Upper lobe of left lung (tissue), 6 donors: ENCODE results near the gene RPLP2. TPM values are rescaled to one million over a fixed set of nuclear protein-coding genes. Genes with fewer than 3 reads are reported as not detected.
A peak's percentile ranks its signal among the peaks of the same experiment; 100 is the strongest.

ENCODE experiments used
- ATAC-seq, 2 donors: fragments of 200-7000 bp; cut with Tn5 transposase; one replicate each; pipeline ENCODE4 v1.9.1; 2022; ENCODE audit warnings: mild to moderate bottlenecking in 2 of 2, moderate library complexity in 2 of 2; ENCODE audit not compliant: low FRiP score in 2 of 2
- DNase-seq, 2 donors: peaks; one replicate each; pipeline ENCODE4 v3.0.0-alpha.2; 2019 to 2020
- H3K27ac ChIP-seq, 4 donors: fragments of 200-600 bp; sonication (generic); one replicate each; pipeline ENCODE4 v1.5.1; 2016 to 2019
- H3K27me3 ChIP-seq, 4 donors: fragments of 200-600 bp; sonication (generic); one replicate each; pipeline ENCODE4 v1.5.1; 2017 to 2019
- H3K36me3 ChIP-seq, 4 donors: fragments of 200-600 bp; sonication (generic); one replicate each; pipeline ENCODE4 v1.5.1; 2016 to 2019
- H3K4me1 ChIP-seq, 4 donors: fragments of 200-600 bp; sonication (generic); one replicate each; pipeline ENCODE4 v1.5.1; 2018 to 2019
- H3K4me3 ChIP-seq, 4 donors: fragments of 200-600 bp; sonication (generic); one replicate each; pipeline ENCODE4 v1.5.1; 2017 to 2019; ENCODE audit warnings: mild to moderate bottlenecking in 2 of 4, moderate library complexity in 1 of 4
- H3K9me3 ChIP-seq, 4 donors: fragments of 200-600 bp; sonication (generic); one replicate each; pipeline ENCODE4 v1.5.1; 2018 to 2019
- EP300 ChIP-seq, 4 donors: sonication (generic); formaldehyde crosslinking; IDR thresholded peaks; one replicate each; pipeline ENCODE4 v1.5.1; 2017; ENCODE audit warnings: antibody characterized with exemption in 4 of 4, control low read depth in 2 of 4
- POLR2A ChIP-seq, 4 donors: fragments of 450-650 bp; IDR thresholded peaks; one replicate each; pipeline ENCODE4 v1.5.1; 2016 to 2017; ENCODE audit warnings: antibody characterized with exemption in 4 of 4, mild to moderate bottlenecking in 2 of 4
- POLR2AphosphoS5 ChIP-seq, 2 donors: sonication (generic); formaldehyde crosslinking; IDR thresholded peaks; one replicate each; pipeline ENCODE4 v1.5.1; 2017; ENCODE audit warnings: antibody characterized with exemption in 2 of 2
- WGBS, 2 donors: methylation state at CpG; one replicate each; pipeline ENCODE4 v1.1.5; 2017 to 2018; 5-methylcytosine and 5-hydroxymethylcytosine counted together
- total RNA-seq, 6 donors: library from RNA; depleted of rRNA in 4 of 6; stranded (reverse); fragments of >200 nt in 4 of 6; gene quantifications; one replicate each; pipeline versions ENCODE4 v1.1.0 to v1.2.1, GENCODE V29; 2016 to 2021
- TF ChIP-seq, protein P1 (sequence below), 6 experiments: fragments of 450-650 bp in 4 of 6; fragments of 200-600 bp in 2 of 6; sonication (generic) in 2 of 6; IDR thresholded peaks; one replicate each; pipeline ENCODE4 v1.5.1; 2016 to 2019; ENCODE audit warnings: antibody characterized with exemption in 6 of 6
- donor health status: DM: no; HTN: no; CAD: no; lungs with moderate emphysema.
- donor health status: DM: no; HTN: yes; CAD: no; lungs with severe emphysema.

The RPLP2 gene
- total RNA-seq, 6 donors from 2014 or later: 451 to 1,926 (median 773) TPM

DNA sequence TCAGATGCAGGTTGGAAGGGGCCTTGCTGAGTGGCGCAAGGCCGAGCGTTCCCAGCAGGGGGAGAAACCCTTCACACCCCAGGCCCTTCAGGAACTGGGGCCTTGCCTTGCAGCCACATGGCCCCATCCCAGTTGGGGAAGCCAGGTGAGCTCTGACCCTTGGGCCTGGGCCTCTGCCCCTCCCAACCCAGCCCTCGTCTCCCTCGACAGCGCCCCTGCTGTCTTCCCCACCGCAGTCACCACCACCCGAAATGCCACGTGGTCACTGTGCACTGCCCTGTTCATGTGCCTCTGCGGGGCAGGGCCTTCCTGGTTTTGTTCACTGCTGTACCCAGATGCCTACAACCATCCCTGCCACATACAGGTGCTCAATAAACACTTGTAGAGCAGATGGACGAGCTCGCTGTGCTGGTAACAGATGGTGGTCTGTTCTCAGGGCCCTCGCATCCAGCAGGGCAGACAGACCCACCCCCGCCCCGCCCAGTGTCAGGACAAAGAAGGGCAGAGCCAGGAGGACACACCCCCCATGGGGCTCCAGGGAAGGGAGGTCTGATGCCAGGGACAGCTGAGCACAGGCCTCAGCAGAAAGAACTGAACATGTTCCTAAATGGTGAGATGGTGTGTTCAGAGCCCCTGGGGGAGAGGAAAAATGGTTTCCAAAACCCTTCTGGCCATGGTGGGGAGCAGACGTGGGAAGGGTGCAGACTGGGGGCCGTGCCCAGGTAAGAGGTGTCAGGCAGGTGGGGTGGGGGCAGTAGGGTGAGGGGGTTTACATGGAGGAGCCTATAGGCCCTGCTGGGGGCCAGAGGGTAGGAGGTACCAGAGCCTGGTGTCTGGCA lies 28.9 kb downstream of the RPLP2 start:
- H3K4me3 ChIP-seq: no peak overlapping the region
- H3K9me3 ChIP-seq: no peaks in the 10 kb centered on the region
- peak in 1 of 2 donors; percentile 70 for DNase-seq
- peak overlapping the region; percentile 30 to 87 (median 36) for H3K27ac ChIP-seq
- H3K36me3 ChIP-seq: peaks cover 20 to 52% (median 49%) of the 10 kb centered on the region in 4 donors
- no peak for ATAC-seq
- TF ChIP-seq POLR2A (IDR thresholded peaks at IDR 0.05): no peak
- TF ChIP-seq, protein P1, sequence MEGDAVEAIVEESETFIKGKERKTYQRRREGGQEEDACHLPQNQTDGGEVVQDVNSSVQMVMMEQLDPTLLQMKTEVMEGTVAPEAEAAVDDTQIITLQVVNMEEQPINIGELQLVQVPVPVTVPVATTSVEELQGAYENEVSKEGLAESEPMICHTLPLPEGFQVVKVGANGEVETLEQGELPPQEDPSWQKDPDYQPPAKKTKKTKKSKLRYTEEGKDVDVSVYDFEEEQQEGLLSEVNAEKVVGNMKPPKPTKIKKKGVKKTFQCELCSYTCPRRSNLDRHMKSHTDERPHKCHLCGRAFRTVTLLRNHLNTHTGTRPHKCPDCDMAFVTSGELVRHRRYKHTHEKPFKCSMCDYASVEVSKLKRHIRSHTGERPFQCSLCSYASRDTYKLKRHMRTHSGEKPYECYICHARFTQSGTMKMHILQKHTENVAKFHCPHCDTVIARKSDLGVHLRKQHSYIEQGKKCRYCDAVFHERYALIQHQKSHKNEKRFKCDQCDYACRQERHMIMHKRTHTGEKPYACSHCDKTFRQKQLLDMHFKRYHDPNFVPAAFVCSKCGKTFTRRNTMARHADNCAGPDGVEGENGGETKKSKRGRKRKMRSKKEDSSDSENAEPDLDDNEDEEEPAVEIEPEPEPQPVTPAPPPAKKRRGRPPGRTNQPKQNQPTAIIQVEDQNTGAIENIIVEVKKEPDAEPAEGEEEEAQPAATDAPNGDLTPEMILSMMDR (IDR thresholded peaks at IDR 0.05): peak in 2 of 6 experiments; percentile 14 to 22
- 60 to 75% methylated on average over 5 to 17 of the region's 17 CpGs for WGBS, 2 donors
- H3K27me3 ChIP-seq: no peaks in the 10 kb centered on the region
- peaks cover 45 to 89% (median 53%) of the 10 kb centered on the region in 4 donors for H3K4me1 ChIP-seq

DNA sequence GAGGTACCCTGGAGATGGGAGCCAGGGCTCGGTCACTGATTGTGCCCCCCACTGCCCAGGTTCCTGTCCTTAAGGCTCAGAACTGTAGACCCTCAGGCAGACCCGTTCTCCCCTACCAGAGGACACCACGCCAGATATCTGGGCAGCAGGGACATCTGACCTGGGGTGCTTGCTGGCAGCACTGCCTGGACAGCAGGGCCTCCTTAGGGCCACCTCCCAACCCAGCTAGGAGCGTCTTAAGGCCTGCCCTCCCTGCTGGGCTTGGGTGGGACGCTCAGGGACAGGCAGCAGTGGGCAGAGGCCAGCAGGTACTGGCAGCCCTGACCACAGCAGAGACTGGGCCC lies 29.5 kb downstream of the RPLP2 start:
- Histone ChIP-seq H3K27ac (peak overlapping the region; percentile 30 to 87 (median 36)), H3K36me3 (peaks cover 20 to 52% (median 49%) of the 10 kb centered on the region in 4 donors), H3K4me3 (no peak overlapping the region), H3K27me3 (no peaks in the 10 kb centered on the region), H3K9me3 (no peaks in the 10 kb centered on the region), H3K4me1 (peaks cover 39 to 89% (median 52%) of the 10 kb centered on the region in 4 donors)
- no peak for ATAC-seq
- TF ChIP-seq EP300 (IDR thresholded peaks at IDR 0.05) (no peak), POLR2A (IDR thresholded peaks at IDR 0.05) (no peak), POLR2AphosphoS5 (IDR thresholded peaks at IDR 0.05) (no peak)
- TF ChIP-seq, protein P1 (IDR thresholded peaks at IDR 0.05): no peak
- 80 to 94% methylated on average over 2 to 5 of the region's 5 CpGs for WGBS, 2 donors
- no peak for DNase-seq

DNA sequence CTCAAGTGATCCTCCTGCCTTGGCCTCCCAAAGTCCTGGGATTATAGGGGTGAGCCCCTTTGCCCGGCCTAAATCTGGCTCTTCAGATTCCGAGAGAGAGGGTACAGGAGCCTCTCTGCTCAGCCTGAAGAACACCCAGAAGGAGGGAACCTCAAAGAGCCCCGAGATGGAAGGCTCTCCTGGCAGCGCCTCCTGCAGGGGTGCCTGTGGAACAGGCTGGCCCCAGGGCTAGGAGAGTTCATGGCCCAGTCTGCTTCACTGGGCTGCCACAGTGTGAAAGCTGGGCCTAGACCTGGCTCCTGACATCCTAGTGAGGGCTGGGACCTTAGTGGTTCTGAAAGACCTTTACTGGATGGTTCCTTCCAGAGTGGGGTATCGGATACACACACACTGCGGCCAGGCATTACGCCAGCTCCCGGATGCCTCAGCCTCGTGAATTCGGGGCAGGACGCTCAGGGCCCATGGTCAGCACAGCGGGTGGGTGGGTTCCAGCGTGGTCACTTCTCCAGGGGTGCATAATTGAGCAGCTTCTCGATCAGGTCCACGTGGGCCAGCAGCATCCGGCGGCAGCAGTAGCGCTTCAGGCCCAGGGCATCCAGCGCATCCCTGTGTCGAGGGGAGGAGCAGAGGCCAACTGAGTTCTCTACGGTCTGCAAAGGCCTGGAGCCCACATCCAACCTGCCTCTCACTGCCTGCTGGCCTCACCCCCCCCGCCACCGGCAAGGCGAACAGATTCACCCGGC lies 30.3 kb downstream of the RPLP2 start:
- H3K36me3 ChIP-seq: peaks cover 20 to 52% (median 49%) of the 10 kb centered on the region in 4 donors
- no peak for TF ChIP-seq POLR2A (IDR thresholded peaks at IDR 0.05)
- TF ChIP-seq EP300 (IDR thresholded peaks at IDR 0.05): no peak
- TF ChIP-seq, protein P1 (IDR thresholded peaks at IDR 0.05): no peak
- TF ChIP-seq POLR2AphosphoS5 (IDR thresholded peaks at IDR 0.05): no peak

DNA sequence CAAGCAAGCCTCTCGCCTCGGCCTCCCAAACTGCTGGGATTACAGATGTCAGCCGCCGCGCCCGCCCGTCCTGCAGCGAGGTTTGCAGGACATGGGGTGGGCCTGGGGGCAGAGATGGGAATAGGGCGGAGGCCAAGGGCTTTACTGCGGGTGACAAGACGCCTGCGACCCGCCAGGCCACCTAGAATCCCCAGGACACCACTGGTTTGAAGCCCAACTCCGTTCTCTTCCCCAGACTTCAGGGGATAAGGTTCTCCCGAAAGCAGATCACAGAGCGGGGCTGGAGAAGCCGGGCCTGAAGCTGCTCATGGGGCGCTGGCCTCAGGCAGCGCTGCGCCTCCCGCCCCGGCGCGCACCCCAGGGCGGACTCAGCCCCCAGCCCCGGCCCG lies 32.2 kb downstream of the RPLP2 start:
- DNase-seq (no peak), ATAC-seq (peak in 1 of 2 donors; percentile 1)
- H3K9me3 ChIP-seq: no peaks in the 10 kb centered on the region
- peaks cover 20 to 39% (median 36%) of the 10 kb centered on the region in 4 donors for H3K36me3 ChIP-seq
- H3K4me1 ChIP-seq: peaks cover 39 to 93% (median 62%) of the 10 kb centered on the region in 4 donors
- 0% methylated on average over 8 to 16 of the region's 27 CpGs for WGBS, 2 donors
- H3K27ac ChIP-seq: peak overlapping the region; percentile 93 to 97 (median 94)
- TF ChIP-seq POLR2AphosphoS5 (IDR thresholded peaks at IDR 0.05): no peak
- no peak for TF ChIP-seq POLR2A (IDR thresholded peaks at IDR 0.05)
- TF ChIP-seq, protein P1 (IDR thresholded peaks at IDR 0.05): no peak
- no peak for TF ChIP-seq EP300 (IDR thresholded peaks at IDR 0.05)
- no peaks in the 10 kb centered on the region for H3K27me3 ChIP-seq
- peak overlapping the region; percentile 63 to 99 (median 92) for H3K4me3 ChIP-seq

More for the DNA sequence above, 30.3 kb downstream of the RPLP2 start:
- 86 to 87% methylated on average over 15 to 25 of the region's 25 CpGs for WGBS, 2 donors
- ATAC-seq (no peak), DNase-seq (peak in 1 of 2 donors; percentile 77)
- Histone ChIP-seq H3K27ac (no peak overlapping the region), H3K27me3 (no peaks in the 10 kb centered on the region), H3K9me3 (no peaks in the 10 kb centered on the region), H3K4me3 (peak overlapping the region in 1 of 4 donors; percentile 63), H3K4me1 (peaks cover 32 to 89% (median 49%) of the 10 kb centered on the region in 4 donors)
